Loucy (cell line): Measurements from ENCODE around the gene LCN15.

Experiments
- H2AFZ ChIP-seq: fragments of 200-600 bp; sonication (generic); 2 replicates; pipeline ENCODE4 v1.6.0; 2016; ENCODE audit warnings: antibody characterized with exemption, mild to moderate bottlenecking, low read length, moderate library complexity
- H3F3A ChIP-seq: fragments of 200-600 bp; 2 replicates; pipeline ENCODE4 v1.6.0; 2016; ENCODE audit warnings: antibody characterized with exemption, low read depth, mild to moderate bottlenecking
- H3K27me3 ChIP-seq: fragments of 200-600 bp; sonication (generic); 2 replicates; pipeline ENCODE4 v1.6.1; 2014; ENCODE audit warnings: low read length, mild to moderate bottlenecking; ENCODE audit not compliant: insufficient read depth, poor library complexity, severe bottlenecking
- H3K36me3 ChIP-seq: fragments of 200-600 bp; sonication (generic); 2 replicates; pipeline ENCODE4 v1.6.1; 2016; ENCODE audit warnings: low read length; ENCODE audit not compliant: insufficient read depth
- H3K4me1 ChIP-seq: fragments of 200-600 bp; sonication (generic); 2 replicates; pipeline ENCODE4 v1.5.1; 2014; ENCODE audit warnings: low read length, mild to moderate bottlenecking; ENCODE audit not compliant: insufficient read depth, poor library complexity, severe bottlenecking
- H3K4me2 ChIP-seq: fragments of 200-600 bp; sonication (generic); 2 replicates; pipeline ENCODE4 v1.6.0; 2014; ENCODE audit warnings: antibody characterized with exemption, low read length, low read depth, mild to moderate bottlenecking; ENCODE audit not compliant: poor library complexity, severe bottlenecking
- H3K4me3 ChIP-seq: fragments of 200-600 bp; sonication (generic); 2 replicates; pipeline ENCODE4 v1.5.1; 2014; ENCODE audit warnings: low read length, mild to moderate bottlenecking, mixed read lengths; ENCODE audit not compliant: poor library complexity, severe bottlenecking
- H3K79me2 ChIP-seq: fragments of 200-600 bp; sonication (generic); 2 replicates; pipeline ENCODE4 v1.6.1; 2014; ENCODE audit warnings: low read length; ENCODE audit not compliant: insufficient read depth
- H3K9ac ChIP-seq: fragments of 200-600 bp; sonication (generic); 2 replicates; pipeline ENCODE4 v1.6.0; 2014; ENCODE audit warnings: mild to moderate bottlenecking, low read depth, low read length, moderate library complexity; ENCODE audit not compliant: poor library complexity, severe bottlenecking
- H3K9me2 ChIP-seq: fragments of 200-600 bp; sonication (generic); replicated peaks from 2 replicates; pipeline ENCODE4 v1.6.1; 2016; ENCODE audit warnings: low read depth, low read length, mixed read lengths
- H3K9me3 ChIP-seq: fragments of 200-600 bp; sonication (generic); 2 replicates; pipeline ENCODE4 v1.6.1; 2014; ENCODE audit warnings: mild to moderate bottlenecking, antibody characterized with exemption, low read length, low read depth; ENCODE audit not compliant: insufficient read depth
- H4K20me1 ChIP-seq: fragments of 200-600 bp; sonication (generic); 2 replicates; pipeline ENCODE4 v1.6.0; 2014; ENCODE audit warnings: antibody characterized with exemption, low read length, mild to moderate bottlenecking; ENCODE audit not compliant: insufficient read depth, poor library complexity, severe bottlenecking
- EZH2phosphoT487 ChIP-seq: fragments of 200-600 bp; IDR thresholded peaks from 2 replicates; pipeline ENCODE4 v1.6.1; 2018; ENCODE audit warnings: antibody characterized with exemption, mild to moderate bottlenecking, moderate library complexity, borderline replicate concordance
- TF ChIP-seq, protein P1 (sequence below): fragments of 200-600 bp; sonication (generic); conservative IDR thresholded peaks from 2 replicates; pipeline ENCODE4 v1.5.1; 2014; ENCODE audit warnings: mild to moderate bottlenecking, antibody characterized with exemption, low read length

The LCN15 gene

DNA sequence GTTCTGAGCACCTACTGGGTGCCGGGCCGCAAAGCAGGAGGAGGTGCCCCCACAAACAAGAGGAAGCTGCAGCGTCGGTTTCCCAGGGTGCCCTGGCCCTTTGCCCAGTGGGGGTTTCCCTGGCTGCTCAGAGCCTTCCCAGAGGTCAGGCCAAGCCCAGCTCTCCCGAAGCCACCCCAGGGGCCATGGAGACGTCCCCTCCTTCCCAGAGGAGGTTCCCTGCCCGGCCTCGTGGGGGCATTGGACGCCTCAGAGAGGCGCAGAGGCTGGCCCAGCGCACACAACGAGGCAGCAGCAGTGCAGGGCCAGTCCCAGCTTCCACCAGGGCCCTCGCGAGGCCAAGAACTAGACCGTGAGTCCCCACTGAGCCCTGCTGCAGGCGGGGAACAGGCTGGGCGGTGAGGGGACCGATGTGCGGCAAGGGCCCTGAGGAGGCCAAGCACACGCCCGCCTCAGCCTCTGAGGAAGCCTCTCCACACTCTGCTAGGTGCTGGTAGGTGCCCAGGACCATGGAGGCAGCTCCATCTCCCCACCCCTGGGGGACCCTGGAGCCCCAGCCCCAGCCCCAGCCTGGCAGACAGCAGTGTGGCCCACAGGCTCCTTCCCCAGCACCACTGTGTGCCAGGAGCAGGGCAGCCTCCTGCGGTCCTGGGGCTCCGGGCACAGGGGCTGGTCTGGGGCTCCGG is 45.0 kb downstream of the LCN15 start:
- Histone ChIP-seq H3F3A (no peaks in the 10 kb centered on the region), H3K4me1 (no peaks in the 10 kb centered on the region), H3K79me2 (peaks cover 9% of the 10 kb centered on the region), H3K9ac (no peak overlapping the region), H3K4me2 (no peak overlapping the region), H3K9me3 (no peaks in the 10 kb centered on the region), H4K20me1 (peaks cover 9% of the 10 kb centered on the region), H3K9me2 (no peaks in the 10 kb centered on the region), H3K4me3 (no peak overlapping the region), H2AFZ (no peak overlapping the region), H3K36me3 (peaks cover 13% of the 10 kb centered on the region; the same call in 1 of the 2 replicates), H3K27me3 (no peaks in the 10 kb centered on the region)
- TF ChIP-seq EZH2phosphoT487, result no peak
- TF ChIP-seq, protein P1, sequence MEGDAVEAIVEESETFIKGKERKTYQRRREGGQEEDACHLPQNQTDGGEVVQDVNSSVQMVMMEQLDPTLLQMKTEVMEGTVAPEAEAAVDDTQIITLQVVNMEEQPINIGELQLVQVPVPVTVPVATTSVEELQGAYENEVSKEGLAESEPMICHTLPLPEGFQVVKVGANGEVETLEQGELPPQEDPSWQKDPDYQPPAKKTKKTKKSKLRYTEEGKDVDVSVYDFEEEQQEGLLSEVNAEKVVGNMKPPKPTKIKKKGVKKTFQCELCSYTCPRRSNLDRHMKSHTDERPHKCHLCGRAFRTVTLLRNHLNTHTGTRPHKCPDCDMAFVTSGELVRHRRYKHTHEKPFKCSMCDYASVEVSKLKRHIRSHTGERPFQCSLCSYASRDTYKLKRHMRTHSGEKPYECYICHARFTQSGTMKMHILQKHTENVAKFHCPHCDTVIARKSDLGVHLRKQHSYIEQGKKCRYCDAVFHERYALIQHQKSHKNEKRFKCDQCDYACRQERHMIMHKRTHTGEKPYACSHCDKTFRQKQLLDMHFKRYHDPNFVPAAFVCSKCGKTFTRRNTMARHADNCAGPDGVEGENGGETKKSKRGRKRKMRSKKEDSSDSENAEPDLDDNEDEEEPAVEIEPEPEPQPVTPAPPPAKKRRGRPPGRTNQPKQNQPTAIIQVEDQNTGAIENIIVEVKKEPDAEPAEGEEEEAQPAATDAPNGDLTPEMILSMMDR, result no peak

DNA sequence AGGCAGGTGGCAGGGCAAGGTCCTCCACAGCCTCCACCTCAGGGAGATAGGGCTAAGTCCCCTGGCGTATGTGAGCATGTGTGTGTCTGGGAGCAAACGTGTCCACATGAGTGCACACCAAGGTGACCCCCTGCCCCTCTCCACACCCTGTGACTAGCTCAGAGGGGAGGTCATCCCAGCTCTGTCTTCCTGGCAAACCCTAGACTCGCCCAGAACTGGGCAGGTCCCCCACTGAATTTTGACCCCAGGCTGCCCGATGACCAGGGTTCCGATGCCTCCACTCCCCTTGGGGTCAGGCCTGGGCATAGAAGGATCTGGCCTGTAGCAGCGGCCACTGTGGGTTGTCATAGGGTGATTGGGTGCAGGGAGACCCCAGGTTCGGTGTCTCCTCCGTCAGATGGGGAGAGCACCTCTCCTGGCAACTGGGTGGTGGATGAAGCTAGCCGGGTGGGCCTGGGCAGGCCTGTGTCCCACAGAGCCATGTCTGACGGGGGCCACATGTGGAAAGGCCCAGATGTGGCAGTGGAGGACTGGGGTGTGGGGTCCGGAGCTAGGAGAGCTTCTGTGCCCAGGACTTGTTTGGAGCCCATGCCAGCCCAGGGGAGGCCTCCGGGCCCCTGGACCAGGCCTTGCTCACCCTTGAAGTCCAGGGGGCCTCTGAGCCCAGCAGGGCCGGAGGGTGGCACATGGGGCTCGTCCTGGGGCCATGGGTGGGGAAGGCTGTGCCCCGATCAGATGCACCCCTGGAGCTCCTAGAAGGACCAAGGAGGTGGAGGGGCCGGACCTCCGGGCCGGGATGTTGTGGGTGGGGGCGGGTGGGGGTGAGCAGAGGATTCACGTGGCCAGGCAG is 45.7 kb downstream of the LCN15 start:
- H3F3A ChIP-seq, result no peaks in the 10 kb centered on the region
- no peaks in the 10 kb centered on the region for H3K9me3 ChIP-seq
- peaks cover 1% of the 10 kb centered on the region for H4K20me1 ChIP-seq
- H3K27me3 ChIP-seq, result no peaks in the 10 kb centered on the region
- no peak overlapping the region for H2AFZ ChIP-seq
- H3K4me1 ChIP-seq, result no peaks in the 10 kb centered on the region
- no peak overlapping the region for H3K9ac ChIP-seq
- H3K36me3 ChIP-seq, result peaks cover 5% of the 10 kb centered on the region; the same call in 1 of the 2 replicates
- peaks cover 2% of the 10 kb centered on the region; the same call in 1 of the 2 replicates for H3K79me2 ChIP-seq
- TF ChIP-seq EZH2phosphoT487, result no peak
- TF ChIP-seq, protein P1, result no peak
- H3K4me3 ChIP-seq, result no peak overlapping the region
- no peaks in the 10 kb centered on the region for H3K9me2 ChIP-seq
- H3K4me2 ChIP-seq, result no peak overlapping the region

- Histone ChIP-seq H3F3A (no peaks in the 10 kb centered on the region), H3K9me3 (no peaks in the 10 kb centered on the region), H3K27me3 (no peaks in the 10 kb centered on the region), H3K36me3 (no peaks in the 10 kb centered on the region; the same call in 1 of the 2 replicates), H3K9ac (no peak overlapping the region), H3K9me2 (no peaks in the 10 kb centered on the region), H3K4me3 (no peak overlapping the region), H2AFZ (no peak overlapping the region), H3K4me2 (no peak overlapping the region), H3K4me1 (no peaks in the 10 kb centered on the region), H3K79me2 (no peaks in the 10 kb centered on the region), H4K20me1 (no peaks in the 10 kb centered on the region)
- no peak for TF ChIP-seq EZH2phosphoT487
- TF ChIP-seq, protein P1, result no peak
Measured at GRCh38 chr9:136717399-136717798, 46.9 kb downstream of the LCN15 start.
